Fibroblast of gingiva (primary cell): ENCODE results near the gene CHST15.

Experiments
- DNase-seq: peaks from one replicate; pipeline ENCODE4 v3.0.0-alpha.2; 2011; ENCODE audit warnings: low read depth

The CHST15 gene

DNA sequence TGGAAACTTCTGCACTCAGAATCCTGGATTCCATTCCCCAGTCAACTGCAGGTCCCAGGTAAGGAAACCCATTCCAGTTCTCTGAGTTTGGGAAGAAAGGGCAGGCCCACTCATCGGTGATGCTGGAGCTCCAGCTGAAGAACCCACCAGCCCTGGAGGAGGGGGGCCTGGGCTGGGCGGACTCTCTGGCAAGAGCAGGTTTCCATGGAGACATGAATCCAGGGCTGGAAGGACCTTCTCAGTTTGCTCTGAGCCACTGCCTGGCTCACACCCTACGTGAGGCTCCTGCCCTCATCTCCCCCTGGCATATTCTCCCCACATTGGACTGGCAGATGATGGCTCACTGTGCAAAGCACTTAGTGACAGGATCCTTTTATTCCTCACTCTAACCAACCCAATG lies 128.4 kb downstream of the CHST15 start:
- no peak for DNase-seq

DNA sequence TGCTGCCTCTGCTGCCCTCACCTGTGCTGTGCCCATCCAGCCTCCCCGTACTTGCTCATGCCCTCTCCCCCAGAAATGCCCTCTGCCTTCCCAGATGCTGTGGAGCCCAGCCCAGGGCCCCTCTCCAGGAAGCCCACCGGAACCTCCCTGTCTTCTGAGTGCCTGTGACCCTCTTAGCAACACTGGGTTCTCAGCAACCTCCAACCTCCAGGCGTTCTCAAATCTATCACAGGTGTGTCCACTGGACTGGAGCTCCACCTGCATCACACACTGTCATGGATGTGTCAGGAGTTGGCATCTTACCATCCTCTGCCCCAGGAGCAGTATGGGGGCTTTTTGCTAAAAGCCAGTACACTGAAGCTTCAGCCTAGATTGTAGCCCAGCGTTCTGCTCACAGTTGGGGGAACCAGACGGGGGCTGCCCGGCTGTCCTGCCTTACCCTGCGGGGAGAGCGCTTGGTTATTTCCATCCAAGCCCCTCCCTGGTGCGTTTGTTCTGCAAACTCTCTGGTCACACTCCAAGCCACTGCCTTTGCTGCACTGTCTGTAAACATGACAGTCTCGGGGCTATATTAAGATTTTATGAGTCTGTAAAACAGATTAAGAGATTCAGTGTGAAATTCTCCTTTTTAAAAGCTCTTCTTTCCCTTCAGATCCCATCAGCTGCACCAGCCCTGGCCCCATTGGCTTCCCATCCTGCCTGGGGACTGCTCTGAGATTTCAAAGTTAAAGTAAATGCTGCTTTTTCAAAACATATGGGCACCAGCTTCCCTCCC lies 130.5 kb downstream of the CHST15 start:
- no peak for DNase-seq

DNA sequence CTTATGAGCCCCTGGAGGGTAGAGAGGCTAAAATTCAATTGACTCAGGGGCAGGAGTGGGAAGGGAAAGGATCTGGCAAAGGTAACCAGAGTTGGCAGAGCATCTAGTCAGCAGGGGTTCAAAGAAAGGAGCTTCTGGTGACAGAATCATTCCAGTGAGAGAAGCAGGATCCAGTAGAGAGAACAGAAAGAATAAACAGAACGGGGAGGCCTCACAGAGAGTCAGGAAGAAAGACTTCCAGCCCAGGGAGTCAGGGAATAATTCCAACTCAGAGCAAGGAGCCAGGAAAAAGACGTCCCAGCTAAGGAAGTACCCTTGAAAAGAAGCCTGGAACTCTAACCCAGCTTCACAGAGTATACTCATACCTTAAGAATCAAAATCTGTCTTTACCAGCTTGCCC lies 135.2 kb downstream of the CHST15 start:
- no peak for DNase-seq
